T-cell (primary cell): Measurements from ENCODE around the gene HOXA3. TPM values are rescaled to one million over a fixed set of nuclear protein-coding genes. Genes with fewer than 3 reads are reported as not detected.

Experiments
- ATAC-seq, 4 experiments: fragments of 200-7000 bp in 3 of 4; fragments of 150-1000 bp in 1 of 4; cut with Tn5 transposase; replicated peaks in 1 of 4; 1 replicate in 3 of 4; 2 replicates in 1 of 4; pipeline ENCODE4 v1.10.0; 2021; ENCODE audit warnings: moderate library complexity in 3 of 4, mild to moderate bottlenecking in 2 of 4, moderate number of reproducible peaks in 1 of 4
- CTCF ChIA-PET, 2 donors: fragments of 300-600 bp; sonication (Branson Sonifier 250); formaldehyde crosslinking; loops; one replicate each; lab custom pipeline; 2022; ENCODE audit warnings: antibody characterized with exemption in 2 of 2; lab: Charles Lee
- POLR2A ChIA-PET, 2 donors: fragments of 300-600 bp; sonication (Branson Sonifier 250); formaldehyde crosslinking; loops; one replicate each; lab custom pipeline; 2022; ENCODE audit warnings: antibody characterized with exemption in 2 of 2; lab: Charles Lee
- DNase-seq, 35 experiments: peaks; one replicate each; pipeline versions ENCODE4 v3.0.0 to v3.0.0-alpha.2; 2013 to 2023
- H3K27ac ChIP-seq: one replicate; pipeline ENCODE4 v1.5.1; 2013; ENCODE audit warnings: low read length
- H3K27me3 ChIP-seq, 2 experiments: replicated peaks in 1 of 2; 1 replicate in 1 of 2; 2 replicates in 1 of 2; pipeline versions ENCODE4 v1.6.1 to v1.7.0; 2013; ENCODE audit warnings: low read length in 1 of 2, mixed read lengths in 1 of 2; ENCODE audit not compliant: control insufficient read depth in 2 of 2, insufficient read depth in 2 of 2; ENCODE audit errors: extremely low read depth in 1 of 2
- H3K36me3 ChIP-seq, 2 donors: 1 replicate in 1 of 2; 2 replicates in 1 of 2; pipeline versions ENCODE4 v1.6.1 to v1.7.0; 2013; ENCODE audit warnings: low read length in 1 of 2; ENCODE audit not compliant: control insufficient read depth in 2 of 2, insufficient read depth in 1 of 2; ENCODE audit errors: extremely low read depth in 1 of 2
- H3K4me1 ChIP-seq, 2 experiments: 1 replicate in 1 of 2; 2 replicates in 1 of 2; pipeline versions ENCODE4 v1.6.1 to v1.7.0; 2013; ENCODE audit warnings: low read length in 2 of 2, mixed read lengths in 1 of 2; ENCODE audit not compliant: insufficient read depth in 2 of 2, control insufficient read depth in 1 of 2; ENCODE audit errors: extremely low read depth in 1 of 2
- H3K4me3 ChIP-seq, 2 donors: 1 replicate in 1 of 2; 2 replicates in 1 of 2; pipeline versions ENCODE4 v1.5.1 to v1.7.0; 2013; ENCODE audit warnings: mild to moderate bottlenecking in 2 of 2, low read length in 1 of 2, moderate library complexity in 1 of 2; ENCODE audit not compliant: control insufficient read depth in 1 of 2; ENCODE audit errors: extremely low read depth in 1 of 2
- H3K9me3 ChIP-seq: 2 replicates; pipeline ENCODE4 v1.7.0; 2013
- H3K27ac Mint-ChIP-seq, 2 donors: one replicate each; pipeline ENCODE4 v1.8.0; 2020 to 2021; ENCODE audit warnings: mild to moderate bottlenecking in 2 of 2, mixed read lengths in 2 of 2
- H3K27me3 Mint-ChIP-seq, 2 donors: one replicate each; pipeline ENCODE4 v1.8.0; 2021 to 2022; ENCODE audit warnings: mixed read lengths in 2 of 2
- H3K36me3 Mint-ChIP-seq: one replicate; pipeline ENCODE4 v1.8.0; 2021; ENCODE audit warnings: mixed read lengths
- H3K4me1 Mint-ChIP-seq, 3 donors: one replicate each; pipeline ENCODE4 v1.8.0; 2020 to 2022; ENCODE audit warnings: mixed read lengths in 3 of 3, mild to moderate bottlenecking in 1 of 3
- H3K4me3 Mint-ChIP-seq, 3 donors: one replicate each; pipeline ENCODE4 v1.8.0; 2020 to 2022; ENCODE audit warnings: mild to moderate bottlenecking in 3 of 3, mixed read lengths in 3 of 3, moderate library complexity in 3 of 3
- H3K9me3 Mint-ChIP-seq, 3 donors: one replicate each; pipeline ENCODE4 v1.8.0; 2020 to 2022; ENCODE audit warnings: mixed read lengths in 3 of 3
- WGBS: methylation state at CpG from one replicate; pipeline ENCODE4 v1.1.5; 2013; ENCODE audit warnings: missing lambda C conversion rate; ENCODE audit not compliant: insufficient coverage; 5-methylcytosine and 5-hydroxymethylcytosine counted together
- total RNA-seq, 35 experiments: library from RNA in 6 of 35; stranded (reverse) in 6 of 35; fragments of 120-200 nt in 1 of 35; gene quantifications; one replicate each; pipeline versions ENCODE4 v1.2.1 to v1.2.4 and lab custom pipeline; 2013 to 2026

The HOXA3 gene
- total RNA-seq, 5 donors from 2014 or later (not counting 1 experiment from before 2014, with no cell fraction given) = 0.79 to 1.4 TPM; not detected in 3

- H3K27ac Mint-ChIP-seq = peak within 1 kb of the TSS; percentile 48 to 78
- peaks cover 26 to 32% (median 27%) of the 10 kb centered on the region in 3 donors for H3K4me1 Mint-ChIP-seq
- ChIA-PET CTCF (interaction anchor here in 1 of 2 donors (0.6 to 1.1 kb wide), 2 partner anchors 15 to 926 kb away, joined by 3 to 5 read pairs; no protein-coding TSS in a partner anchor), POLR2A (interaction anchor here in 1 of 2 donors (0.6 kb wide), 1 partner anchor 895 kb away, joined by 4 read pairs; no protein-coding TSS in a partner anchor)
- no peaks in the 10 kb centered on the region for H3K9me3 Mint-ChIP-seq
- peak within 1 kb of the TSS; percentile 28 to 58 (median 28) for H3K4me3 Mint-ChIP-seq
- H3K27me3 Mint-ChIP-seq = peaks cover 57 to 78% of the 10 kb centered on the region in 2 donors
- no peaks in the 10 kb centered on the region for H3K36me3 Mint-ChIP-seq
- WGBS = 3% methylated on average over 51 of the region's 82 CpGs
- no peaks in the 10 kb centered on the region for H3K9me3 ChIP-seq
- no peaks in the 10 kb centered on the region for H3K36me3 ChIP-seq
- no peak within 1 kb of the TSS for H3K27ac ChIP-seq
- H3K4me3 ChIP-seq = peak within 1 kb of the TSS; percentile 5 to 65
- peaks cover 11 to 90% of the 10 kb centered on the region in 2 experiments for H3K27me3 ChIP-seq
- peaks cover 4 to 69% of the 10 kb centered on the region in 2 experiments for H3K4me1 ChIP-seq
- ATAC-seq = no peak
- DNase-seq = peak in 5 of 35 experiments; percentile 30 to 54 (median 33)
These were observed 13.0 kb upstream of the HOXA3 start, which contains the start of gene HOXA9 for GRCh38 chr7:27165089-27165995. Gene HOXA9 (minus strand): TSS chr7:27165537. CDS start chr7:27165457, 80 bp downstream.

DNA sequence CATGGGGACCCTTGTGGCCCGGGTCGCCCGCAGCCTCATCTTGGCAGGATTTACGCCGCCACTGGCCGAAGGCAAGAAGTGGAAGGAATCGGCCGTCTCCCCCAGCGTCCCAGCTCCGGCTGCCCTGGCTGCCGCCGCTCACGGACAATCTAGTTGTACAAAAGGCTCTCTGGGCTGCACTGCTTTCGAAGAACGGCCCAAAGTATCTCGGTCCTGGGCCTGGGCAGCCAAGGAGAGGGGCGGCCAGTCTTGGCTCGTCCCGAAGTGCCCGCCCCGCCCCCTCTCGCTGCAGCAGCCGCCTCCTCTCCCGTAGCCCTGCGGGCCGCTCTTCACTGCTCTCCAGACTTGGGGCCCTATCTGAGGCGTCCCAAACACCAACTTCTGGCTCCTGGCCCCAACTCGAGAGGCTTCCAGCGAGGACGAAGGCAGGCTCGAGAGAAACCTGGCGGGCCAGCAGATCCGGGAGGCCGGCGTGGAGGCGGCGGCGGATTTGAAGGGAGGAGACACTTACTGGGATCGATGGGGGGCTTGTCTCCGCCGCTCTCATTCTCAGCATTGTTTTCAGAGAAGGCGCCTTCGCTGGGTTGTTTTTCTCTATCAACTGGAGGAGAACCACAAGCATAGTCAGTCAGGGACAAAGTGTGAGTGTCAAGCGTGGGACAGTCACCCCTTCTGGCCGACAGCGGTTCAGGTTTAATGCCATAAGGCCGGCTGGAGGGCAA, 12.1 kb upstream of the HOXA3 start:
- Mint-ChIP-seq H3K27me3 (peaks cover 54 to 82% of the 10 kb centered on the region in 2 donors), H3K4me3 (peak overlapping the region in 2 of 3 donors; percentile 28 to 31), H3K27ac (peak overlapping the region in 1 of 2 donors; percentile 78), H3K9me3 (no peaks in the 10 kb centered on the region), H3K36me3 (no peaks in the 10 kb centered on the region), H3K4me1 (peaks cover 29 to 34% (median 34%) of the 10 kb centered on the region in 3 donors)
- WGBS = 14% methylated on average over 46 of the region's 47 CpGs
- Histone ChIP-seq H3K4me1 (peaks cover 4 to 68% of the 10 kb centered on the region in 2 experiments), H3K36me3 (no peaks in the 10 kb centered on the region), H3K27me3 (peaks cover 11 to 90% of the 10 kb centered on the region in 2 experiments), H3K9me3 (no peaks in the 10 kb centered on the region), H3K4me3 (peak overlapping the region in 1 of 2 donors; percentile 65), H3K27ac (no peak overlapping the region)
- ChIA-PET POLR2A (no interaction called here), CTCF (no interaction called here)
- ATAC-seq (no peak), DNase-seq (no peak)

GRCh38 chr7:27164045-27164366, 11.6 kb upstream of the HOXA3 start:
- no peaks in the 10 kb centered on the region for H3K36me3 Mint-ChIP-seq
- no peak overlapping the region for H3K27ac ChIP-seq
- H3K27ac Mint-ChIP-seq = peak overlapping the region in 1 of 2 donors; percentile 54
- H3K36me3 ChIP-seq = no peaks in the 10 kb centered on the region
- H3K9me3 ChIP-seq = no peaks in the 10 kb centered on the region
- 31% methylated on average over 8 of the region's 12 CpGs for WGBS
- no peaks in the 10 kb centered on the region for H3K9me3 Mint-ChIP-seq
- ATAC-seq (no peak), DNase-seq (no peak)
- ChIA-PET POLR2A (no interaction called here), CTCF (interaction anchor here in 1 of 2 donors (0.9 kb wide), 1 partner anchor 309 kb away, joined by 4 read pairs; no protein-coding TSS in a partner anchor)
- peaks cover 30 to 34% (median 34%) of the 10 kb centered on the region in 3 donors for H3K4me1 Mint-ChIP-seq
- no peak overlapping the region for H3K4me3 ChIP-seq
- peaks cover 11 to 90% of the 10 kb centered on the region in 2 experiments for H3K27me3 ChIP-seq
- no peak overlapping the region for H3K4me3 Mint-ChIP-seq
- peaks cover 56 to 85% of the 10 kb centered on the region in 2 donors for H3K27me3 Mint-ChIP-seq
- peaks cover 4 to 63% of the 10 kb centered on the region in 2 experiments for H3K4me1 ChIP-seq

GRCh38 chr7:27163288-27164044, 11.1 kb upstream of the HOXA3 start:
- POLR2A ChIA-PET = interaction anchor here in 1 of 2 donors (0.6 to 0.7 kb wide), 2 partner anchors 10 to 718 kb away, joined by 3 to 4 read pairs; no protein-coding TSS in a partner anchor
- Histone ChIP-seq H3K36me3 (no peaks in the 10 kb centered on the region), H3K27me3 (peaks cover 13 to 90% of the 10 kb centered on the region in 2 experiments), H3K4me3 (no peak overlapping the region), H3K27ac (no peak overlapping the region), H3K9me3 (no peaks in the 10 kb centered on the region), H3K4me1 (peaks cover 2 to 61% of the 10 kb centered on the region in 2 experiments)
- CTCF ChIA-PET = interaction anchor here (0.6 to 3.6 kb wide), 17 partner anchors 8 to 1306 kb away, joined by 3 to 59 read pairs (median 4); partner anchors contain the start of gene HOXA3 (in 1 of the 2)
- Mint-ChIP-seq H3K36me3 (no peaks in the 10 kb centered on the region), H3K9me3 (no peaks in the 10 kb centered on the region), H3K27ac (no peak overlapping the region), H3K4me1 (peaks cover 30 to 33% (median 32%) of the 10 kb centered on the region in 3 donors), H3K27me3 (peaks cover 56 to 83% of the 10 kb centered on the region in 2 donors), H3K4me3 (no peak overlapping the region)
- ATAC-seq (no peak), DNase-seq (no peak)
- WGBS = 46% methylated on average over 18 of the region's 24 CpGs

DNA sequence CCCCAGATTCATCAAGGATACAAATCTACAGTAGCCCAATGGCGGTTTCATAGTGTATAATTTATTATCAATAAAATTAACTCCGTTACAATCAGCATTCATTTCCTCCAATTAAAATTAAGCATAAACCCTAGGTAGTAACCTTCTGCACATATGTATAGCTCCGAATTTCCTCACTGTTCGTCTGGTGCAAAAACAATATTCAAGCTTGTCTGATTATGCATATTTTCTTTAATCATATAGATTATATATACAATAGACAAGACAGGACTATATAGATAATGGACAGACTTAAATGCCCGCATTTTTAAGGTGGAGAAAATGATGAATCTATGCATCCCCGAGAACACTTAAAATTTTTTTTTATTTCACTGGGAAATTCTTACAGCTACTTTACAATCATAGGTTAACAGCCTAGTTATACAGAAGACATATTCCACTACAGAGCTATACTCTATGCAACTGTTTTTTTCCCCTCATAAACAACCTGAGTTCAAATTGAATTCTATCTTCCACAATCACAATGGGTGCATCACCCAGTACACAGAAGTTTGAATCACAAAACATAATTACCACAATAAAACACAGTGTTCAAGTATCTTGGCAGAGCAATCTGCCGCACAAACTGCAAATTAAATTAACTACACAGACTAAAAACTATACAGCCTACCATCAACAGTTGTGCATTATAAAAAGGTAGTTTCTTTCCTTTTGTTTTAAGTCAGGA, 10.3 kb upstream of the HOXA3 start:
- H3K9me3 Mint-ChIP-seq = no peaks in the 10 kb centered on the region
- CTCF ChIA-PET = interaction anchor here (0.6 to 3.6 kb wide), 22 partner anchors 9 to 1305 kb away, joined by 3 to 59 read pairs (median 5); partner anchors contain the start of gene HOXA3 (in 1 of the 2)
- H3K27ac Mint-ChIP-seq = no peak overlapping the region
- peaks cover 2 to 62% of the 10 kb centered on the region in 2 experiments for H3K4me1 ChIP-seq
- no peaks in the 10 kb centered on the region for H3K36me3 Mint-ChIP-seq
- no peak overlapping the region for H3K4me3 Mint-ChIP-seq
- no peaks in the 10 kb centered on the region for H3K9me3 ChIP-seq
- no CpG with 5 or more reads among the region's 7 CpGs for WGBS
- no peak overlapping the region for H3K4me3 ChIP-seq
- H3K4me1 Mint-ChIP-seq = peaks cover 33 to 37% (median 37%) of the 10 kb centered on the region in 3 donors
- H3K36me3 ChIP-seq = no peaks in the 10 kb centered on the region
- ATAC-seq (no peak), DNase-seq (no peak)
- peaks cover 56 to 83% of the 10 kb centered on the region in 2 donors for H3K27me3 Mint-ChIP-seq
- no peak overlapping the region for H3K27ac ChIP-seq
- peaks cover 7 to 90% of the 10 kb centered on the region in 2 experiments for H3K27me3 ChIP-seq
- POLR2A ChIA-PET = interaction anchor here in 1 of 2 donors (0.6 to 0.7 kb wide), 5 partner anchors 10 to 1306 kb away, joined by 3 to 8 read pairs (median 3); no protein-coding TSS in a partner anchor
